Muscle of leg (tissue), 16 donors: Measurements from ENCODE around the gene UBE3A. TPM values are rescaled to one million over a fixed set of nuclear protein-coding genes. Genes with fewer than 3 reads are reported as not detected.

Experiments
- DNase-seq: peaks from one replicate; pipeline ENCODE4 v3.0.0; 2013
- H3K27ac ChIP-seq: one replicate; pipeline ENCODE4 v1.5.1; 2013; ENCODE audit warnings: mild to moderate bottlenecking, low read length, control low read depth
- H3K27me3 ChIP-seq: one replicate; pipeline ENCODE4 v1.6.1; 2013; ENCODE audit warnings: low read length; ENCODE audit not compliant: control insufficient read depth, insufficient read depth
- H3K36me3 ChIP-seq: one replicate; pipeline ENCODE4 v1.6.1; 2013; ENCODE audit warnings: low read length; ENCODE audit not compliant: control insufficient read depth, insufficient read depth
- H3K4me1 ChIP-seq: one replicate; pipeline ENCODE4 v1.6.1; 2013; ENCODE audit warnings: low read length; ENCODE audit not compliant: control insufficient read depth, insufficient read depth
- H3K4me3 ChIP-seq: one replicate; pipeline ENCODE4 v1.5.1; 2013; ENCODE audit warnings: low read length, control low read depth
- H3K9me3 ChIP-seq: replicated peaks from 2 replicates; pipeline ENCODE4 v1.6.1; 2013; ENCODE audit warnings: low read depth, low read length; ENCODE audit not compliant: control insufficient read depth
- WGBS: methylation state at CpG from one replicate; pipeline ENCODE4 v1.1.5; 2013; ENCODE audit warnings: missing lambda C conversion rate; ENCODE audit not compliant: insufficient coverage; 5-methylcytosine and 5-hydroxymethylcytosine counted together
- long read RNA-seq, 11 donors: transcript quantifications; one replicate each; lab custom pipeline, GENCODE V29; 2026
- polyA plus RNA-seq, 8 donors: library from polyadenylated mRNA; unstranded; fragments of 120-200 nt; gene quantifications; one replicate each; pipeline versions ENCODE4 v1.2.1 to v1.2.3, GENCODE V29; 2013; ENCODE audit warnings: inconsistent platforms in 1 of 8, low replicate concordance in 1 of 8; ENCODE audit not compliant: insufficient read length in 8 of 8, insufficient read depth in 1 of 8
- total RNA-seq: library from RNA; stranded (reverse); fragments of 120-200 nt; gene quantifications from one replicate; pipeline ENCODE4 v1.2.4, GENCODE V29; 2013

Gene UBE3A
- total RNA-seq (109 TPM), polyA plus RNA-seq (10 to 100 TPM; 57.7 to 87.2 (median 79.1) TPM)
- long read RNA-seq, donor 1, full-length matches to known transcripts, result 2 of 2 reads
- long read RNA-seq, donor 1, partial matches to known transcripts, result 0 of 2 reads
- long read RNA-seq, donor 1, other reads (novel, unspliced or antisense), result 0 of 2 reads
- long read RNA-seq, donor 2, full-length matches to known transcripts, result 1 of 1 reads
- long read RNA-seq, donor 2, partial matches to known transcripts, result 0 of 1 reads
- long read RNA-seq, donor 2, other reads (novel, unspliced or antisense), result 0 of 1 reads
- long read RNA-seq, donor 3, full-length matches to known transcripts, result 6 of 6 reads
- long read RNA-seq, donor 3, partial matches to known transcripts, result 0 of 6 reads
- long read RNA-seq, donor 3, other reads (novel, unspliced or antisense), result 0 of 6 reads
- long read RNA-seq, donor 4, full-length matches to known transcripts, result 1 of 1 reads
- long read RNA-seq, donor 4, partial matches to known transcripts, result 0 of 1 reads
- long read RNA-seq, donor 4, other reads (novel, unspliced or antisense), result 0 of 1 reads
- long read RNA-seq, donor 5, full-length matches to known transcripts, result 6 of 11 reads
- long read RNA-seq, donor 5, partial matches to known transcripts, result 5 of 11 reads
- long read RNA-seq, donor 5, other reads (novel, unspliced or antisense), result 0 of 11 reads
- long read RNA-seq, donor 6, full-length matches to known transcripts, result 10 of 21 reads
- long read RNA-seq, donor 6, partial matches to known transcripts, result 11 of 21 reads
- long read RNA-seq, donor 6, other reads (novel, unspliced or antisense), result 0 of 21 reads
- long read RNA-seq, donor 7, full-length matches to known transcripts, result 7 of 7 reads
- long read RNA-seq, donor 7, partial matches to known transcripts, result 0 of 7 reads
- long read RNA-seq, donor 7, other reads (novel, unspliced or antisense), result 0 of 7 reads
- long read RNA-seq, donor 8, full-length matches to known transcripts, result 10 of 10 reads
- long read RNA-seq, donor 8, partial matches to known transcripts, result 0 of 10 reads
- long read RNA-seq, donor 8, other reads (novel, unspliced or antisense), result 0 of 10 reads
- long read RNA-seq, donor 9, full-length matches to known transcripts, result 6 of 6 reads
- long read RNA-seq, donor 9, partial matches to known transcripts, result 0 of 6 reads
- long read RNA-seq, donor 9, other reads (novel, unspliced or antisense), result 0 of 6 reads
- long read RNA-seq, donor 10, full-length matches to known transcripts, result 7 of 7 reads
- long read RNA-seq, donor 10, partial matches to known transcripts, result 0 of 7 reads
- long read RNA-seq, donor 10, other reads (novel, unspliced or antisense), result 0 of 7 reads
- long read RNA-seq, donor 11, full-length matches to known transcripts, result 7 of 7 reads
- long read RNA-seq, donor 11, partial matches to known transcripts, result 0 of 7 reads
- long read RNA-seq, donor 11, other reads (novel, unspliced or antisense), result 0 of 7 reads

GRCh38 chr15:25438601-25439368, at the start of gene UBE3A:
Gene UBE3A (minus strand): TSS chr15:25439024. CDS start chr15:25409107, 29,917 bp downstream.
- DNase-seq, result peak; percentile 98
- Histone ChIP-seq H3K4me1 (no peaks in the 10 kb centered on the region), H3K27ac (peak within 1 kb of the TSS; percentile 97), H3K36me3 (no peaks in the 10 kb centered on the region), H3K4me3 (peak within 1 kb of the TSS; percentile 88), H3K27me3 (no peaks in the 10 kb centered on the region), H3K9me3 (no peaks in the 10 kb centered on the region)
- under 1% methylated on average over 90 of the region's 97 CpGs for WGBS

- 36% methylated on average over 2 of the region's 5 CpGs for WGBS
- Histone ChIP-seq H3K27ac (no peak overlapping the region), H3K9me3 (peaks cover 4% of the 10 kb centered on the region), H3K27me3 (no peaks in the 10 kb centered on the region), H3K36me3 (no peaks in the 10 kb centered on the region), H3K4me1 (no peaks in the 10 kb centered on the region), H3K4me3 (no peak overlapping the region)
- DNase-seq, result no peak
These were observed 48.5 kb upstream of the UBE3A start for GRCh38 chr15:25487226-25487884.

GRCh38 chr15:25486051-25486450, 47.2 kb upstream of the UBE3A start:
- no peak for DNase-seq
- Histone ChIP-seq H3K27ac (no peak overlapping the region), H3K27me3 (no peaks in the 10 kb centered on the region), H3K4me1 (peaks cover 4% of the 10 kb centered on the region), H3K9me3 (no peaks in the 10 kb centered on the region), H3K36me3 (no peaks in the 10 kb centered on the region), H3K4me3 (no peak overlapping the region)
- WGBS, result 60% methylated on average over 1 of the region's 1 CpG

GRCh38 chr15:25481208-25481859, 42.5 kb upstream of the UBE3A start:
- peaks cover 4% of the 10 kb centered on the region for H3K4me1 ChIP-seq
- no peaks in the 10 kb centered on the region for H3K9me3 ChIP-seq
- no peak overlapping the region for H3K4me3 ChIP-seq
- H3K27ac ChIP-seq, result no peak overlapping the region
- DNase-seq, result peak; percentile 84
- H3K36me3 ChIP-seq, result no peaks in the 10 kb centered on the region
- no peaks in the 10 kb centered on the region for H3K27me3 ChIP-seq
- WGBS, result 2% methylated on average over 7 of the region's 14 CpGs

GRCh38 chr15:25478313-25478712, 39.5 kb upstream of the UBE3A start:
- no peaks in the 10 kb centered on the region for H3K36me3 ChIP-seq
- no peaks in the 10 kb centered on the region for H3K9me3 ChIP-seq
- WGBS, result no CpG with 5 or more reads among the region's 3 CpGs
- DNase-seq, result no peak
- H3K27me3 ChIP-seq, result no peaks in the 10 kb centered on the region
- H3K4me1 ChIP-seq, result peaks cover 4% of the 10 kb centered on the region
- no peak overlapping the region for H3K27ac ChIP-seq
- H3K4me3 ChIP-seq, result no peak overlapping the region

- H3K9me3 ChIP-seq, result no peaks in the 10 kb centered on the region
- WGBS, result 60% methylated on average over 4 of the region's 5 CpGs
- no peak for DNase-seq
These were observed 39.0 kb upstream of the UBE3A start for GRCh38 chr15:25477816-25478215.

GRCh38 chr15:25474251-25474650, 35.4 kb upstream of the UBE3A start:
- Histone ChIP-seq H3K27me3 (no peaks in the 10 kb centered on the region), H3K4me3 (no peak overlapping the region), H3K9me3 (no peaks in the 10 kb centered on the region), H3K4me1 (peaks cover 5% of the 10 kb centered on the region), H3K27ac (no peak overlapping the region), H3K36me3 (no peaks in the 10 kb centered on the region)
- 97% methylated on average over 3 of the region's 4 CpGs for WGBS
- no peak for DNase-seq

More at GRCh38 chr15:25477816-25478215, 39.0 kb upstream of the UBE3A start:
- Histone ChIP-seq H3K4me3 (no peak overlapping the region), H3K27me3 (no peaks in the 10 kb centered on the region), H3K36me3 (no peaks in the 10 kb centered on the region), H3K4me1 (peaks cover 4% of the 10 kb centered on the region), H3K27ac (no peak overlapping the region)

- H3K4me3 ChIP-seq, result no peak overlapping the region
- no peaks in the 10 kb centered on the region for H3K27me3 ChIP-seq
- no peaks in the 10 kb centered on the region for H3K9me3 ChIP-seq
- H3K4me1 ChIP-seq, result peaks cover 16% of the 10 kb centered on the region
- peak; percentile 15 for DNase-seq
- H3K27ac ChIP-seq, result no peak overlapping the region
- H3K36me3 ChIP-seq, result no peaks in the 10 kb centered on the region
- no CpG with 5 or more reads among the region's 1 CpG for WGBS
These were observed 31.4 kb upstream of the UBE3A start for GRCh38 chr15:25470230-25470629.
